ENCODE measurements around the gene MACROD2. TPM values are rescaled to one million over a fixed set of nuclear protein-coding genes. Genes with fewer than 3 reads are reported as not detected.

Gene MACROD2
- total and polyA plus RNA-seq, 11 donors, result 0.54 to 5.4 (median 2.4) TPM

- intact Hi-C loops (cut with DNase I), result no loop called here
- no peak for TF ChIP-seq CTCF (IDR thresholded peaks at IDR 0.05)
- DNase-seq, result no peak
- 76 to 88% (median 84%) methylated on average over 1 of the region's 1 CpG for WGBS, 4 donors
- Histone ChIP-seq H3K27ac (no peak overlapping the region), H3K36me3 (no peaks in the 10 kb centered on the region), H3K9me3 (no peaks in the 10 kb centered on the region), H3K4me3 (no peak overlapping the region), H3K4me1 (no peaks in the 10 kb centered on the region), H3K27me3 (no peaks in the 10 kb centered on the region)
- no peak for ATAC-seq
These were observed 1680.6 kb downstream of the MACROD2 start for GRCh38 chr20:15675813-15676484.

DNA sequence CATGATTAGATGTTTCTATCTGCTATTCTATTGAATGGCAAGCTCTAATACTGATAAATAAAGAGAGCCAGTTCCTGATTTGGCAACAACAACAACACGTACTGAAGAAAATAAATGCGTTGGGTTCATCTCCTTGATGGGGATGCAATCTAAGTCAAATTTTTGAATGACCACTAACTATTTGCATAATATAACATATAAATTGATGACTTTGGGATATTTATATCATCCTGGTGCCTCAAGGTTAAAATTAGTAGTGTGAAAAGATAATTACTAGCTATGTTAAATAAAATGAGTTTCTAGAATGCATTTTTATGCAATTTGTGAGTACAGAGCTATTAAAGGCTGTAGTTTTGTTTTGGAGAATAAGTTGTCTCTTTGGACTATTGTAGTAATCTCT, 1681.5 kb downstream of the MACROD2 start:
- DNase-seq (no peak), ATAC-seq (no peak)
- Histone ChIP-seq H3K36me3 (no peaks in the 10 kb centered on the region), H3K27me3 (no peaks in the 10 kb centered on the region), H3K27ac (no peak overlapping the region), H3K4me1 (no peaks in the 10 kb centered on the region), H3K9me3 (no peaks in the 10 kb centered on the region), H3K4me3 (no peak overlapping the region)
- TF ChIP-seq CTCF (IDR thresholded peaks at IDR 0.05) (no peak), POLR2A (IDR thresholded peaks at IDR 0.05) (no peak)
- WGBS, 4 donors, result 90 to 96% (median 93%) methylated on average over 2 of the region's 2 CpGs
- intact Hi-C loops (cut with DNase I), result no loop called here

DNA sequence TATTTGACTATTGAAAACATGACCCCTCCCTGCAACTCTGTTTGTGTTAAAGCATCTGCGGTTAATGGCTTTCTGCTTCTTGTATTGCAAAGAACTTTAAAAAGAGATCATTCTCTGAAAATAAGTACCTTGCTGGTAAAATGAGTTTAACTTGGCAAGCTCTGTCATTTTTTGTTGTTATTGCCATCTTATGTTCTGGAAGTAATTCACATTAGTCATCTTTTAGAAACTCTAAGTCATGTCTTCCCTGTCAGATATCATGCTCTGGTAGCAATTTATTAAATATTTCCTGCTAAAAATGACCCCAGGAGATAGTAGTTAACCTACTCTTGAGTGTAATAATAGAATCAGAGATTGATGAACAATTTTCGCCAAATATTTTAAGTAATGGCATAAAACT, 1687.4 kb downstream of the MACROD2 start:
- H3K27ac ChIP-seq, result no peak overlapping the region
- intact Hi-C loops (cut with DNase I), result no loop called here
- ATAC-seq (no peak), DNase-seq (no peak)
- H3K9me3 ChIP-seq, result no peaks in the 10 kb centered on the region
- no peaks in the 10 kb centered on the region for H3K36me3 ChIP-seq
- H3K4me1 ChIP-seq, result no peaks in the 10 kb centered on the region
- 74 to 86% (median 81%) methylated on average over 2 of the region's 2 CpGs for WGBS, 4 donors
- H3K4me3 ChIP-seq, result no peak overlapping the region
- H3K27me3 ChIP-seq, result no peaks in the 10 kb centered on the region
- TF ChIP-seq POLR2A (IDR thresholded peaks at IDR 0.05) (no peak), CTCF (IDR thresholded peaks at IDR 0.05) (no peak)

- no peaks in the 10 kb centered on the region for H3K4me1 ChIP-seq
- no peak overlapping the region for H3K4me3 ChIP-seq
- WGBS, 4 donors, result 91 to 100% (median 92%) methylated on average over 1 of the region's 1 CpG
- peaks cover 0 to 7% (median 0%) of the 10 kb centered on the region in 12 donors for H3K9me3 ChIP-seq
- no peaks in the 10 kb centered on the region for H3K36me3 ChIP-seq
- ATAC-seq, result no peak
- intact Hi-C loops (cut with DNase I), result no loop called here
- TF ChIP-seq CTCF (IDR thresholded peaks at IDR 0.05) (no peak), POLR2A (IDR thresholded peaks at IDR 0.05) (no peak)
- no peak overlapping the region for H3K27ac ChIP-seq
- no peaks in the 10 kb centered on the region for H3K27me3 ChIP-seq
- no peak for DNase-seq
These were observed 1697.3 kb downstream of the MACROD2 start for GRCh38 chr20:15692570-15692969.
